HCT116 (cell line): ENCODE data around the gene SARM1. TPM values are rescaled to one million over a fixed set of nuclear protein-coding genes. Genes with fewer than 3 reads are reported as not detected.

Source experiments
- ATAC-seq: fragments of 200-7000 bp; cut with Tn5 transposase; 2 replicates; pipeline ENCODE4 v1.9.1; 2020; ENCODE audit warnings: mild to moderate bottlenecking, moderate library complexity
- BruUV-seq: library from RNA; stranded (reverse); fragments of 400-500 nt; replicated peaks from 2 replicates; lab custom pipeline; 2021; lab: Mats Ljungman, UMichigan
- CTCF ChIA-PET: fragments of 300-600 bp; sonication (Branson Sonifier 250); formaldehyde crosslinking; loops from one replicate; lab custom pipeline; 2021; ENCODE audit warnings: antibody characterized with exemption; lab: Charles Lee
- POLR2A ChIA-PET: fragments of 300-600, 350-600 bp; sonication (Branson Sonifier 250); formaldehyde crosslinking; loops from one replicate; lab custom pipeline; 2021; ENCODE audit warnings: antibody characterized with exemption; lab: Charles Lee
- RAD21 ChIA-PET, 2 experiments: fragments of 300-600 bp; sonication (Branson Sonifier 250); formaldehyde crosslinking; loops; one replicate each; lab custom pipeline; 2023; ENCODE audit warnings: low total read pairs in 2 of 2; ENCODE audit not compliant: uncharacterized antibody in 2 of 2, unreplicated experiment in 2 of 2, low non-redundant PET in 1 of 2; lab: Charles Lee
- DNase-seq: peaks from one replicate; pipeline ENCODE4 v3.0.0-alpha.2; 2010; ENCODE audit warnings: low read depth, low spot score
- H2AFZ ChIP-seq: fragments of 200-600 bp; shearing (Covaris generic), sonication (generic); 2 replicates; pipeline ENCODE4 v1.6.1; 2017; ENCODE audit warnings: low read depth, mixed run types, mixed read lengths, antibody characterized with exemption, low read length; ENCODE audit not compliant: poor library complexity, severe bottlenecking
- H3K27ac ChIP-seq: 2 replicates; pipeline ENCODE4 v1.5.1; 2012; ENCODE audit warnings: low read depth, low read length
- H3K27me3 ChIP-seq: fragments of 200-600 bp; sonication (generic); 2 replicates; pipeline ENCODE4 v1.6.1; 2016; ENCODE audit warnings: mixed run types, low read length, mixed read lengths; ENCODE audit not compliant: insufficient read depth
- H3K36me3 ChIP-seq, 2 experiments: fragments of 200-500 bp in 1 of 2; fragments of 200-600 bp in 1 of 2; sonication (Bioruptor generic) in 1 of 2; sonication (generic) in 1 of 2; 2 replicates each; pipeline versions ENCODE4 v1.5.1 to v1.6.1; 2014 to 2016; ENCODE audit warnings: low read length in 2 of 2, inconsistent platforms in 1 of 2, mixed read lengths in 1 of 2, mixed run types in 1 of 2; ENCODE audit not compliant: insufficient read depth in 2 of 2, control insufficient read depth in 1 of 2
- H3K4me1 ChIP-seq, 2 experiments: fragments of 200-600 bp in 1 of 2; sonication (generic) in 1 of 2; 2 replicates each; pipeline versions ENCODE4 v1.5.1 to v1.6.1; 2012 to 2017; ENCODE audit warnings: low read length in 2 of 2, inconsistent platforms in 1 of 2, mild to moderate bottlenecking in 1 of 2, mixed read lengths in 1 of 2, mixed run types in 1 of 2, moderate library complexity in 1 of 2; ENCODE audit not compliant: insufficient read depth in 2 of 2, control insufficient read depth in 1 of 2
- H3K4me2 ChIP-seq: fragments of 200-600 bp; sonication (generic); 2 replicates; pipeline ENCODE4 v1.6.1; 2017; ENCODE audit warnings: mixed run types, low read length, mixed read lengths
- H3K4me3 ChIP-seq, 2 experiments: fragments of 200-600 bp in 1 of 2; sonication (generic) in 1 of 2; replicated peaks in 1 of 2; 2 replicates each; pipeline ENCODE4 v1.5.1; 2011 to 2016; ENCODE audit warnings: low read length in 2 of 2, control low read depth in 1 of 2, low read depth in 1 of 2, mild to moderate bottlenecking in 1 of 2, mixed read lengths in 1 of 2, mixed run types in 1 of 2
- H3K79me2 ChIP-seq: fragments of 200-600 bp; sonication (generic); 2 replicates; pipeline ENCODE4 v1.6.1; 2017; ENCODE audit warnings: mild to moderate bottlenecking, mixed run types, low read length, moderate library complexity, mixed read lengths; ENCODE audit not compliant: insufficient read depth
- H3K9ac ChIP-seq: fragments of 200-600 bp; sonication (generic); 2 replicates; pipeline ENCODE4 v1.6.1; 2016; ENCODE audit warnings: low read length, mixed read lengths
- H3K9me2 ChIP-seq: fragments of 200-600 bp; sonication (generic), shearing (Covaris generic); 2 replicates; pipeline ENCODE4 v1.6.1; 2017; ENCODE audit warnings: mixed run types, mild to moderate bottlenecking, moderate library complexity; ENCODE audit not compliant: insufficient read depth
- H3K9me3 ChIP-seq, 2 experiments: fragments of 200-500 bp in 1 of 2; fragments of 200-600 bp in 1 of 2; sonication (Bioruptor generic) in 1 of 2; sonication (generic) in 1 of 2; 2 replicates each; pipeline ENCODE4 v1.6.1; 2014 to 2017; ENCODE audit warnings: low read length in 2 of 2, mixed read lengths in 2 of 2, inconsistent platforms in 1 of 2, low read depth in 1 of 2, mild to moderate bottlenecking in 1 of 2, mixed run types in 1 of 2, moderate library complexity in 1 of 2; ENCODE audit not compliant: control insufficient read depth in 1 of 2, insufficient read depth in 1 of 2
- H4K20me1 ChIP-seq: fragments of 200-600 bp; sonication (generic), shearing (Covaris generic); 2 replicates; pipeline ENCODE4 v1.6.1; 2017; ENCODE audit warnings: mixed run types, mild to moderate bottlenecking, moderate library complexity; ENCODE audit not compliant: insufficient read depth
- EZH2phosphoT487 ChIP-seq: fragments of 200-600 bp; IDR thresholded peaks from 2 replicates; pipeline ENCODE4 v1.6.1; 2018; ENCODE audit warnings: antibody characterized with exemption, borderline replicate concordance
- TCF7L2 ChIP-seq: IDR thresholded peaks from 2 replicates; pipeline ENCODE4 v1.7.0; 2011; ENCODE audit warnings: borderline replicate concordance, inconsistent platforms; ENCODE audit not compliant: insufficient read depth, insufficient read length; ENCODE audit errors: extremely low read depth
- intact Hi-C: fragments of 100-400 bp; cut with micrococcal nuclease; formaldehyde crosslinking; loops from 2 replicates; pipeline ENCODE4 v1.10.0; 2022
- total RNA-seq: library from RNA; stranded (reverse); gene quantifications from one replicate; pipeline ENCODE4 v1.2.1, GENCODE V29; 2021; ENCODE audit not compliant: unreplicated experiment

The SARM1 gene
- total RNA-seq, 1 experiment from 2014 or later = 1.3 TPM

DNA sequence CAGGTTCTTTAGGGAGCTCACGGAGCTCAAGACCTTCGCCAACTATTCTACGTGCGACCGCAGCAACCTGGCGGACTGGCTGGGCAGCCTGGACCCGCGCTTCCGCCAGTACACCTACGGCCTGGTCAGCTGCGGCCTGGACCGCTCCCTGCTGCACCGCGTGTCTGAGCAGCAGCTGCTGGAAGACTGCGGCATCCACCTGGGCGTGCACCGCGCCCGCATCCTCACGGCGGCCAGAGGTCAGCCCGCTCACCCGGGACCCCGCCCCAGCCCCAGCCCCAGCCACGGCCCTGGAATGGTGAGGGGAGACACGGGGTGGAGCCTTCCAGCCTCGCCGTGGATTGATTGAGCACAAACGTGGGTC lies 13.5 kb downstream of the SARM1 start:
- H3K9me3 ChIP-seq = no peaks in the 10 kb centered on the region
- no TSS peak for BruUV-seq
- TF ChIP-seq EZH2phosphoT487 = no peak
- no peaks in the 10 kb centered on the region for H3K27me3 ChIP-seq
- CTCF ChIA-PET = no interaction called here
- no peak overlapping the region for H3K9ac ChIP-seq
- DNase-seq = no peak
- H2AFZ ChIP-seq = no peak overlapping the region
- no peaks in the 10 kb centered on the region for H3K9me2 ChIP-seq
- no peaks in the 10 kb centered on the region for H3K36me3 ChIP-seq
- ATAC-seq = no peak
- no peak overlapping the region for H3K27ac ChIP-seq
- intact Hi-C loops = no loop called here
- no peak overlapping the region for H3K4me2 ChIP-seq
- POLR2A ChIA-PET = no interaction called here
- H4K20me1 ChIP-seq = no peaks in the 10 kb centered on the region
- H3K4me3 ChIP-seq = no peak overlapping the region
- H3K79me2 ChIP-seq = no peaks in the 10 kb centered on the region
- no peaks in the 10 kb centered on the region for H3K4me1 ChIP-seq
- RAD21 ChIA-PET = no interaction called here

DNA sequence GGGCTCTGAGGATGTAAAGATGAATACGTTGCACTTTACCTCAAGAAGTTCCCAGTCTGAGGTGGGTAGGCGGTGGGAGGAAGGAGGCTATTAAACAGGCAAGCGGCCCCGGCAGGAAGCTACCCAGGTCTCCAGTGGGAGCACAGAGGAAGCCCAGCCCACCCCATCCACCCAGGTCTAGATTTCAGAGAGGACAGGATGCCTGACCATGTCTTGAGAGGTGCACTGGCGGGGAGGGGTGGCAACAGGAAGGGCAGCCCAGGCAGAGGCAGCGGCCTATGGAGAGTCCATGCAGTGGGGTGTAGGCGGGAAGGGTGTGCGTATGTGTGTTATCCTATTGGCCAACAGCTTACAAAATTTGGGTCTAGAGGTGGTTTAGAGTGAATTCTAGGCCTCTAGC lies 13.9 kb downstream of the SARM1 start:
- H3K36me3 ChIP-seq = no peaks in the 10 kb centered on the region
- ChIA-PET POLR2A (no interaction called here), CTCF (no interaction called here), RAD21 (no interaction called here)
- no peak for TF ChIP-seq TCF7L2
- no peak overlapping the region for H2AFZ ChIP-seq
- no peak for DNase-seq
- ATAC-seq = no peak
- no peak overlapping the region for H3K27ac ChIP-seq
- no peaks in the 10 kb centered on the region for H3K27me3 ChIP-seq
- H4K20me1 ChIP-seq = no peaks in the 10 kb centered on the region
- no peak overlapping the region for H3K9ac ChIP-seq
- no peak overlapping the region for H3K4me3 ChIP-seq
- H3K4me1 ChIP-seq = no peaks in the 10 kb centered on the region
- no peaks in the 10 kb centered on the region for H3K9me3 ChIP-seq
- H3K4me2 ChIP-seq = no peak overlapping the region
- H3K9me2 ChIP-seq = no peaks in the 10 kb centered on the region
- BruUV-seq = no TSS peak
- no peaks in the 10 kb centered on the region for H3K79me2 ChIP-seq
- intact Hi-C loops = no loop called here

- Histone ChIP-seq H3K4me2 (no peak overlapping the region), H3K9me3 (no peaks in the 10 kb centered on the region), H3K79me2 (no peaks in the 10 kb centered on the region), H3K9me2 (no peaks in the 10 kb centered on the region), H3K36me3 (no peaks in the 10 kb centered on the region), H2AFZ (no peak overlapping the region), H3K9ac (no peak overlapping the region), H3K27me3 (no peaks in the 10 kb centered on the region), H3K4me3 (no peak overlapping the region), H3K4me1 (no peaks in the 10 kb centered on the region), H3K27ac (no peak overlapping the region), H4K20me1 (no peaks in the 10 kb centered on the region)
- DNase-seq (no peak), ATAC-seq (no peak)
- CTCF ChIA-PET = interaction anchor here (1.4 kb wide), 1 partner anchor 30 kb away, joined by 3 read pairs; no protein-coding TSS in a partner anchor
- RAD21 ChIA-PET = no interaction called here
- intact Hi-C loops = no loop called here
- no TSS peak for BruUV-seq
- no peak for TF ChIP-seq TCF7L2
- POLR2A ChIA-PET = no interaction called here
These were observed 14.9 kb downstream of the SARM1 start for GRCh38 chr17:28386391-28386790.
